ENCODE data around the gene NMB.
"Not testable (repeated sequence)": the region's sequence is repeated elsewhere in the genome, so short reads cannot be mapped to it uniquely, and the experiment has no call there.

Gene NMB, protein sequence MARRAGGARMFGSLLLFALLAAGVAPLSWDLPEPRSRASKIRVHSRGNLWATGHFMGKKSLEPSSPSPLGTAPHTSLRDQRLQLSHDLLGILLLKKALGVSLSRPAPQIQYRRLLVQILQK

DNA sequence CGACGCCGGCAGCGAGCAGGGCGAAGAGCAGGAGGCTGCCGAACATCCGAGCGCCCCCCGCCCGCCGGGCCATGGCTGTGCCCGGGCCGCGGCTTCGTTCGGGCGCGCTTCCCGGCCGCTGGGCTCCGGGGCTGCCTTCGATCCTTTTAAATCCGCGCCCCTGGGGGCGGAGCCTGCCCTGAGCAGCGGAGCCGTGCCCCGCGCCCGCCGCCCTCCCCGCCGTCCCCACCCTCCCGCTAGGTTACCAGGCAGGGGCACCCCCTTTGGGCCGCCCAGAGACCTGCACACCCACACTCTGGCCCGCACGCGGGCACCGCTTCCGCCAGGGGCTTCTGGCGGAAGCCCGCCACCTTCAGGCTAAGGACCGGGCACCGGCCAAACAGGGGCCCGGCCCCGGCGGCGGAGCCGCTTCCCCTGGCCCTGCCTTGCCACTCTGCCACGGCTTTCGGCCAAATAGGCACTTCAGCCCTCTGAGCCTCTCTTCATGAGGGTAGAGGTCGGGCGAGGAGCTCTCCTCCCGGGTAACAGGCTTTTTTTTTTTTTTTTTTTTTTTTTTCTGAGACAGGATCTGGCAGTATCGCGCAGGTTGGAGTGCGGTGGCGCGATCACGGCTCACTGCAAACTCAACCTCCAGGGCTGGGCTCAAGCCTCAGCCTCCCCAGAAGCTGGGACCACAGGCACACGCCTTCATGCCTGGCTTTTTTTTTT lies at the start of gene NMB:
Gene NMB, minus strand, starts transcription at position 120 of the 708 bp plus-strand sequence. Its CDS starts 47 bp downstream, at position 73.
- peak; percentile 87 for DNase-seq

DNA sequence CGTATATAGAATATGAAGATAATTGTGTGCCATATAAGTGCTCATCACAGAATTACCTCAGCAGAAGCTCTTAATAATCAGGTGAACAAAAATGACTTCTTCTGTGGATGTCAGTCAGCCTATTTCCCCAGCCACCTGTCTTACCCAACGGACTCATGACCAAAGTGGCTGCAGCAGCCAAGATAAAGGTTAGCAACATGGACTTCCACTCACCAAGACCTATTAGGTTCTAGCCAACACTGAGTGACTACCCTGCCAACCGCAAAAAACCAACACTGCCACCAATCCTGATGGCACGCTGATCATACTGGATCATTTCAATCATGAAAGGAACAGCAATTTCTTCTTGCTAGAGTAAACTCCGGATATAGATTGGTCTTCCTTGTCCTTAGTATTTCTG lies 45.8 kb upstream of the NMB start:
- no peak for DNase-seq

DNA sequence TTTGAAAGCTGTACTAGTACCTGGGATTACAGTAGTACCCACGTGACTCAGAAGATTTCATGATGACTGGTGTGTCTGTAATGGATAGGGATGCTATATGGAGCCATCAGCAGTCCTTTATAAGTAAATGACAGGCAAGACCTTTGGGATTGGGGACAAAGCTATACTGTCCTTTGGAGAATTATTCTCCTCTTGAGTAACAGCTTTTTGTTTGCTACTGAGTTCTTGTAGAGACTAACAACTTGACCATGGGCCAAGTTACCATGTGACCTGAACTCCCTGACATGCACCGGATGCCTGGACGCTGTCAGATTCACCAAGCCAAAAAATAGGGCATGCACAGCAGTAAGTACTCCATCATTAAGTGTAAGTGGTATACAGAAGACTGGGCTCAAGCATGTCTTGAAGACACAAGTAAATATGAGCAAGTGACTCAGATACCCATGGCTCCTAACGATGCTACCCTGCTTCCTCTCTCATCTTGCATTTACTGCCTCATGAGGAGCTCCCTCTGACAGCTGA lies 45.0 kb upstream of the NMB start:
- DNase-seq = no peak

DNA sequence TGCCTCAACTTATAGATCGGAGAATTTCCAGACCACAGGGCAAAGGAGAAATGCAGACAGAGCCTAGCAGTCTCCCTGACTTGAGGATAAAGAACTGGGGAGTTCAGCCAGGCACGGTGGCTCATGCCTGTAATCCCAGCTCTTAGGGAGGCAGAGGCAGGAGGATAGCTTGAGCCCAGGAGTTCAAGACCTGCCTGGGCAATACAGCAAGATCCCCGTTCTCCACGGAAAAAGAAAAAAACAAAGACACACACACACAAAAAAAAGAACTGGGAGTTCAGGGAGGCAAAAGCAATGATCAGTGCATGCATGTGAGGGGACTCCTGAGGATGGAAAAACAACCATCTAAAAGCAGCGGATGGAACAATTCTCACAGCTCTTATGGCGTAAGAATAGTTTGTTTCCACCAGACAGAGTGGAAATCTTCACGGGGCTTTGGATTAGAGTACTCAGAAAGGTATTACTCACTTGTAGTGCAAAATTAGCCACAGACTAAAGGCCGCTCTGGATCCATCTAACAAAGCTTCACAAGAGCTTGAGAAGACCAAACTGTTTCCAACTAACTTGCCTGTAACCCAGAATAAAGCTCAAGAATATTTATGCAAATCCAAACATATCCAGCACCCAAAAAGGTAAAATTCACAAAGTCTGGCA lies 41.7 kb upstream of the NMB start:
- DNase-seq = no peak

DNA sequence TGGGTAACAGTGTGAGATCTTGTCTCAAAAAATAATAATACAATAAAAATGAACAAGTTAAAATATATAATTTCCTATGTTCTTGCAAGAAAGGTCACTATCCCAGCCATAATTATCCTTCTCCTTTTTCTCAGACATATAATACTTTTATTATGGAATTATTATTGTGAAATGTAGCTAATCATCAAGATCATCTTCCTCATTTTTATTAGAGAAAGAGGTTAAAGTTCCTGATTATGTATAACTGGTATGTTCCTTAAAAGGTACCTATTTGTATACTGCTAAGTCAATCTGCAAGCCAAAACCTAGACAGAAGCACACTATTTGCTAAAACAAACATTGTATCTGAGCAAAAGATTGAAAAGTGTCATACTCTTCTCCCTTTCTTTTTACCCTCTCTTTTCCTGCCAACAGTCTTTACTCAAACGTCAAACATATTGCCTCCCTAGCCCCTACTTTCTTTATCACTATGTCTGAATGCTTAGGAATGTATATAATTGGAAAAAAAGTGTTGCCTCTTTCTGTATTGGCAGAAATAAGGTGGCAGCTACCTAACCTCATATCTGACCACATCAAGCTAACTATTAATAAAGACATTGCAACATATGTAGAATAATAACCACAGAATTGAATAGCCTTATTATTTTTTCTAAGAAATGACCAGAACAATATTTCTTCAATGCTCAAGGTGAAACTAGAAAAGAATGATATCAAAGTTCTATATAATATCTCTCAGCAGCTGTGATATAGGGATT lies 39.4 kb upstream of the NMB start:
- no peak for DNase-seq

DNA sequence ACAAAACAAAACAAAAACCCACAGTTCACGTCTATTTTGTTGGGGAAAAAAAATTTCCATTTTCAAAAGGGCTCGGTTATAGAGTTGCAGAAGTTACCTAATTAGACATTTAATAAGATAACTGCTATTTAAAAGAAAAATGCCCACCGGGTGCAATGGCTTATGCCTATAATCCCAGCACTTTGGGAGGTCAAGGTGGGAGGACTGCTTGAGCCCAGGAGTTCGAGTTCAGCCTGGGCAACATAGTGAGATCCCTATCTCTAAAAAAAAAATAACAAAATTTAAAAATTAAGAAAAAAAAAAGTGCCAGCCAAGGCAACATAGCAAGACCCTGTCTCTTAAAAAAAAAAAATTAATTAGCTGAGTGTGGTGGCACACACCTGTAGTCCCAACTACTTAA lies 38.8 kb upstream of the NMB start:
- DNase-seq = no peak

DNA sequence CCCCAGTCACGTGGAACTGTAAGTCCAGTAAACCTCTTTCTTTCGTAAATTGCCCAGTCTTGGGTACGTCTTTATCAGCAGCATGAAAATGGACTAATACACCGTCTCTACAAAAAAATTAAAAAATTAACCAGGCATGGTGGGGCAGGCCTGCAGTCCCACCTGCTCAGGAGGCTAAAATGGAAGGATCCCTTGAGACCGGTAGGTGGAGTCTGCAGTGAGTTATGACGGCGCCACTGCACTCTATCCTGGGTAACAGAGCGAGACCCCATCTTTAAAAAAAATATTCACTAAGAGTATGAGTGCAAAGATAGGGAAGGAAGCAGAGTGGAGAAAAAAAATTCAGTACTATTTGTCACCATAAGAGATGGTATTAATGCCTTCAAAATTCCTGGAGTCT lies 32.3 kb upstream of the NMB start:
- no peak for DNase-seq

DNA sequence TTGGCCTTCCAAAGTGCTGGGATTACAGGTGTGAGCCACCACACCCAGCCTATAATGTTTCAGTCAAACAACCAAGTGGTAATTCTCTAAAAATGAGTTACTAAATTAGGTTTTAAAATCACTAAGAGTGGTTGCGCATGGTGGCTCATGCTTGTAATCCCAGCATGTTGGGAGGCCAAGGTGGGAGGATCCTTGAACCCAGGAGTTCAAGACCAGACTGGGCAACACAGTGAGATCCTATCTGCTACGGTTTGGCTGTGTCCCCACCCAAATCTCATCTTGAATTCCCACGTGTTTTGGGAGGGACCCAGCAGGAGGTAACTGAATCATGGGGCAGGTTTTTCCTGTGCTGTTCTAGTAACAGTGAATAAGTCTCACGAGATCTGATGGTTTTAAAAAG lies 31.9 kb upstream of the NMB start:
- DNase-seq = no peak

DNA sequence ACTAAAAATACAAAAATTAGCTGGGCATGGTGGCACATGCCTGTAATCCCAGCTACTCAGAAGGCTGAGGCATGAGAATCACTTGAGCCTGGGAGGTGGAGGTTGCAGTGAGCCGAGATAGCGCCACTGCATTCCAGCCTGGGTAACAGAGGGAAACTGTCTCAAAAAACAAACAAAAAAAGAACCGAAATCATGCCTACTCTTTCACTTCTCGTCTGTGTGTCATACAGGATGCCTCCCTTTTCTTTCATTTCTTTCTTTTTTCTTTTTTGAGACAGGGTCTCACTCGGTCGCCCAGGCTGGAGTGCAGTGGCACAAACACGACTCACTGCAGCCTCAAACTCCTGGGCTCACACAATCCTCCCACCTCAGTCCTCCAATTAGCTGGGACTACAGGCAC lies 28.4 kb upstream of the NMB start:
- not testable (repeated sequence) for DNase-seq

DNA sequence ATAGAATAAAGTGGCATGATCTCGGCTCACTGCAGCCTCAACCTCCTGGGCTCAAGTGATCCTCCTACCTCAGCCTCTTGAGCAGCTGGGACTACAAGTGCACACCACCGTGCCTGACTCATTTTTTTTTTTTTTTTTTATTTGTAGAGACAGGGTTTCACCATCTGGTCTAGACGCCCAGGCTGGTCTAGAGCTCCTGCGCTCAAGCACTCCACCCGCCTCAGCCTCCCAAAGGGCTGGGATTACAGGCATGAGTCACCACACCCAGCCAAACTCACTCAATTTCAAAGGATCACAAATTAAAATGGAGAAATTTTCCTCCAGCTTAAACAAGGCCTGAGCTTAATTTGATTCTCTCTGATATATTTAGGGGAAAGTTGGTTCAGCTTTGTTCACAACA lies 27.3 kb upstream of the NMB start:
- DNase-seq = peak; percentile 53

DNA sequence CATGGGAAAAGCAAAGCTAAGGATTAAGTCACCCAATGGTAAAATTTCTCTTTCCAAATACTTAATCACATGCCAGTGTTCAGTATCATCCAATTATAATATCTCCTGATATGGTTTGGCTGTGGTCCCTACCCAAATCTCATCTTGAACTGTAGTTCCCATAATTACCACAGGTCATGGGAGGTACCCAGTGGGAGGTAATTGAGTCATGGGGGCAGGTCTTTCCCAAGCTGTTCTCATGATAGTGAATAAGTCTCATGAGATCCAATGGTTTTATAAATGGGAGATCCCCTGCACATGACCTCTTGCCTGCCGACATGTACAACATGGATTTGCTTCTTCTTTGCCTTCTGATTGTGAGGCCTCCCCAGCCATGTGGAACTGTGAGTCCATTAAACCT lies 26.1 kb upstream of the NMB start:
- DNase-seq = peak; percentile 32

DNA sequence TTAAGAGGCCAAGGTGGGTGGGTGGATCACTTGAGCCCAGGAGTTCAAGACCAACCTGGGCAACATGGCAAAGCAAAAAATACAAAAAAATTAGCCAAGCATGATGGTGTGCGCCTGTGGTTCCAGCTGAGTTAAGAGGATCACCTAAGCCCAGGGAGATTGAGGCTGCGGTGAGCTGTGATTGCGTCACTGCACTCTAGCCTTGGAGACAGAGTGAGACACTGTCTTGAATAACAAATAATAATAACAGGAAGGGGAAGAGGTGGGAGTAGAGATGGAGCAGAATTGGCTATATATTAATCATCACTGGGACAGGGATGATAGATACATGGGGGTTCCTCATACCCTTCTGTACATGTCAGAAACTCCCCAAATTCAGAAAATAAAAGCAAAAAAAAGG lies 23.8 kb upstream of the NMB start:
- DNase-seq = no peak

DNA sequence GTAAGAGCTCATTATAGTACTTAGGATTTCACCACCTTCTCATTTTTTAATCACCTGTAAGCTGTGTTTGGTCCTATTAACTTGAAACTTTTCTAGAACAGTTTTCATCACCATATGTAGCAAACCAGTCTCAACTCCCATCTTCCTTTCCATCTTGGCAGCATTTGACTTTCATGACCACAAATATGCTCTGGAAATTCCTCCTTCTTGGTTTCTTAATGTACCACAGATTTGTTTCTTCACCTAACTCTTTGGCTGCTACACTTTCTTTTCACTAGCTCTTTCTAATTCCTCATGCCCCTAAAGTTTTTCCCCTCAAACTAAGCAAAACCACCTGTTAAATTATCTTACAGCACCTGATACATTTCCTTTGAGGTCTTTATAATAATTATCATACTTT lies 13.2 kb upstream of the NMB start:
- DNase-seq = no peak

DNA sequence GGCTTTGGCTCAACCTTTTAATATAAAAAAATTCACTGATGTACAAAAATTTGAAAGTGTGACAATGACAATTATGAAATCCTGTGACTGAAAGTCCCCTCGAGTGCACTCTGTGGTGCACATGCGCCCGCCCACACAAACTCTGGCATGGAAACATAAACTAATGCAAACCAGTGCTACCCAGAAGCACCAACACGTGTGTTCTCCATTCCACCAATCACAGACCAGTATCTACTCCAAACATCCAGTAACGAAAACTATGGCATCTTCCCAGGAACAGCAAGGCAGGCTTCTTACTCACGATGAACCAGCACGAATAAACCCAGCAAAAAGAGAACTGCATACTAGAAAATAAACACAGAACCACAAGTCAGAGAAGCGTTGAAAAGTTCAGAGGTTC lies 11.7 kb upstream of the NMB start:
- DNase-seq = no peak

DNA sequence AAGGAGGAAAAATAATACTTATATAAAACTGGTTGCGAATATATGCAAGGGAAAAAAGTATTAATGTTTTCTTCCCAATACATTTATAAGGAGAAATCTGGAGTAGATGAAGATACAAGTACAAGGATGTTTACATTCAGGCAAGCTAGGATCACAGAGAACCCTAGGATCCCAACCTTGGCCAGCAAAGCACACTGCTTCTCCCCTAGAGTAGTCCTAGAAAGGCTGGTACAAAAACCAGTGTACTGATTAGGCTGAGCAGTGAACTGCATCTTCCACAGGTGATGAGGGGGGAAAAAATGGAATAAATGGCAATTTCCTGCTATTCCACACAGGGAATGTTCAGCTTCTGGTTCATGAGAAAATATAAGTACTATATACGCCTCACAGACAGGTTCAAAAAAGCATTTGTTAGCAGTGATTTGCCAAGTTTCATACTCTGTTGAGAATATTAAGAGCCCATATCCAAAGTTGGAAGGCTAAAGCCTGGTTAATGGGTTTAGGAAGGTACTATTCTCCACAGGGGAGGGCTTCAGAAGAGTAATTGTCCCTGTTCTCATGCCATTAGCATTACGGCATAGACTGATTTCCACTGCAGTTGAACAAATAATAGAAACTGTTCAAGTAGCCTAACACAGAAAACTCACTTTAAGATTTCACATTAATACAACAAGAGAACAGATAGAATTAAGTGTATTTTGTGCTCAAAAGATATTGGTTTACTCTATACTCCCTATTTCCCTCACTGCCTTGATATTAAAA lies 10.4 kb upstream of the NMB start:
- DNase-seq = no peak

DNA sequence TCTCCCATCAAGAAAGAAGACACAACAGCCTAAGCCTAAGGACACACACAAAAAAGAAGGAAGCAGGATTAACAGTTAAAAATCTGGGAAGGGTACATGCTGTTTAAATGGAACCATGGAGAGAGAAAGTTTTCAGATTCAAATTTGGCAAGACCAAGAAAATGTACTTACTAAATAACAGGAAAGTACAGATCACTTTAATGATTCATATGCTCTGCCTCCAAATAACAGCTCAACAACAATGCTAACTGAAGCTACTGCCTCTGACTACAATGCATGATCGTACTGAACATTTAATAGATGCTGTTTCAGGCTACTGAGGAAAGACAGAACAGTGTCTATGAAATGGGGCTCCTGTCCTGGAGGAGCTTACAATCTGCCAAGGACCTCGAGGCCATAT lies 8.4 kb upstream of the NMB start:
- no peak for DNase-seq

DNA sequence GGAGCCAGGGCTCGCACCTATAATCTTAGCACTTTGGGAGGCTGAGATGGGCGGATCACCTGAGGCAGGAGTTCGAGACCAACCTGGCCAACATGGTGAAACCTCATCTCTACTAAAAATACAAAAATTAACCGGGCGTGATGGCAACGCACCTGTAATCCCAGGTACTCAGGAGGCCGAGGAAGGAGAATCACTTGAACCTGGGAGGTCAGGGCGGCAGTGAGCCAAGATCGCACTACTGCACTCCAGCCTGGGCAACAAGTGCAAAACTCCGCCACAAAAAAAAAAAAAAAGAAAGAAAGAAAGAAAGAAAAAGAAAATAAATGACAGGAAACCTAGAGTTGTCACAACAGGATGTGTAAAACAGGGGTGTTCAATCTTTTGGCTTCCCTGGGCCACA lies 3.0 kb upstream of the NMB start:
- no peak for DNase-seq

DNA sequence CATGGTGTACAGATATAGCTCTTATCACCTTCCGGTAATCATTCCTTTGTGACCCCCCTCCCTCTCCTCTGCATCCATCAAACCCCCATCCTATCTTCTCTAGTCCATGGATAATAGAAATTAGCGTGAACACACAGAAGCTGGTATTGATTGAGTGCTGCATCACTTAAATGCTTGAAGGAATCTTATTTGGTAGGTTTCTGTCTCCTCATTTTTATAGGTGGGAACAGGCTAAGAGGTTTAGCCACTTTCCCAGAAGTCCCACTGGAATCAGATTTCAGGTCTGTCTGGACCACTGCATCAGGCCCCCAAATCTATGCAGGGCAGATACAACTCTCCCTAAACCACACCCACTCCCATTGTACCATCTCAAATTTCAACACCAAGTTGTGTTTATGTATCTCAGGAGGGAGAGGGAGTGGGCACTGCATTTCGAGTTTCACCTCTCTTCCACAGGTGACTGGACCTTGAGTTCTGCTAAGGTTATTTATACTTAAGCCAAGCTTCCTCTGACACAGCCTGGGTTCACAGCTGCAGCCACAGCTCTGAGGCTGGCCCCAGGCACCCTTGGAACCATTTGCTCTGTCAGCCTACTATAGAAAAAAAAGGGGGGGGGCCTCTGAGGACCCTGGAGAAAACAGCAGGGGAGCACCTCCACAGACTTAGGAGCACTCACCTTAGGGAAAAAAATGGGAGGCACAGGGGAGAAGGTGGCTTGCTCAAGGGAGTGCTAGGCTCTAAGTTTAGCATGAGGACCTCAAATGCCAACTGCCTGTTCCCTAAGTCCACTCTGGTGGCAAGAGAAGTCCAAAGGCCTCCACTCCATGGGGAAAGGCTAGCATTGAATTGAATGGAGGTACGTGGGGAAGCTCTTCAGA lies 2.1 kb upstream of the NMB start:
- no peak for DNase-seq

DNA sequence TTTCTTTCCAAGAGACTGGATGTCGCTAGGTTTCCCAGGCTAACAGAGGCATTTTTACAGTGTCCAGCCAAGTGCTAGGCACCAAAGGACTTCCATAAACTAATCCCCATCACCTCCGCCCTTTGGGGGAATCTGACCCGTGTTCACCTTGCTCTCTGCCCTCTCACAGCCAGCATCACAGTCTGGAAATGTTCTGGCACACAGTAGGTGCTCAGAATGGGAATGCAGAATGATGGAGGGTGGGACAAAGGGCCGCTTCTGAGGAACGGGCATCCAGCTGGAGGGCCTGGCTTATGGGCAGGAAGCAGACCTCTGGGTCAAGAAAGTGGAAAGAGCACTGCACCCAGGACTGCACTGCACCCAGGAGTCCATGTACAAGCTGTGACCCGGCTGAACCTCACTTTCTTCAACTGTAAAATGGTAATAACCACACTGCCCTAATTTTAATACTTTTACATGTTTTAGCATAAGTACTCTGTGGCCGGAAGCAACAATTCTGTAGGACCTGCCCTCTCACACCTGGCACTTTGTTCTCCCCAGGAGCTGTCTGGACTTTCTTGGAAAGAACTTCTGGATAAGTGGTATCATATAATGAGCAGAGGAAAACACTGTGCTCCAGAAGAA lies 901 bp upstream of the NMB start:
- no peak for DNase-seq

DNA sequence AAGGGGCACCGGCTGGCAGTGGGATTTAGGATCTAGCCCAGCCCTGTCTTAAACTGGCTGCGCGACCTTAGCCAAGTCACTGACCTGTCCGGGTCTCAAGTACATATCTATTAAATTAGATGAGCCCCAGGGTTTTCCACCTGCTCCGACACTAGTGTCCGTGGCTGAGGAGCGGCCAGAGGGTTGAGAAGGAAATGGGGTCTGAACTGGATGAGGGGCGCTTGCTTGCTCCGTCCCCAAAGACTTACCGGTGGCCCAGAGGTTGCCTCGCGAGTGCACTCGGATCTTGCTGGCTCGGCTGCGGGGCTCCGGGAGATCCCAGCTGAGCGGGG lies 285 bp downstream of the NMB start:
- DNase-seq = no peak

DNA sequence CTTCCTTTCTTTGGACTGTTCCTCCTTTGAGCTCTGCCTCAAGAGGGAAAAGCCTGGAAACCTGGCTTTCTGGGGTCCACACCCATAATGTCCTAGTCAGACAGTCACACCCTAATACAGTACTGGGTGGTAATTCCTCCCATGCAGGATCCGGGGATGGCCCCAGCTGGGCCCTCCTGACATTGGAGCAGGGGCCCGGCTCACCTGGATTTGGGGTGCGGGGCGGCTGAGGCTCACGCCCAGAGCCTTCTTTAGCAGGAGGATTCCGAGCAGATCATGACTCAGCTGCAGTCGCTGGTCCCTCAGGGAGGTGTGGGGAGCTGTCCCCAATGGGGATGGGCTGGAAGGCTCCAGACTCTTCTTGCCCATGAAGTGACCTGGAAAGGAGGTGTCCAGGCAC lies 1.0 kb downstream of the NMB start:
- no peak for DNase-seq
